Measurements from ENCODE around the gene RNF151.
"Not testable (repeated sequence)": the region's sequence is repeated elsewhere in the genome, so short reads cannot be mapped to it uniquely, and the experiment has no call there.

The RNF151 gene

DNA sequence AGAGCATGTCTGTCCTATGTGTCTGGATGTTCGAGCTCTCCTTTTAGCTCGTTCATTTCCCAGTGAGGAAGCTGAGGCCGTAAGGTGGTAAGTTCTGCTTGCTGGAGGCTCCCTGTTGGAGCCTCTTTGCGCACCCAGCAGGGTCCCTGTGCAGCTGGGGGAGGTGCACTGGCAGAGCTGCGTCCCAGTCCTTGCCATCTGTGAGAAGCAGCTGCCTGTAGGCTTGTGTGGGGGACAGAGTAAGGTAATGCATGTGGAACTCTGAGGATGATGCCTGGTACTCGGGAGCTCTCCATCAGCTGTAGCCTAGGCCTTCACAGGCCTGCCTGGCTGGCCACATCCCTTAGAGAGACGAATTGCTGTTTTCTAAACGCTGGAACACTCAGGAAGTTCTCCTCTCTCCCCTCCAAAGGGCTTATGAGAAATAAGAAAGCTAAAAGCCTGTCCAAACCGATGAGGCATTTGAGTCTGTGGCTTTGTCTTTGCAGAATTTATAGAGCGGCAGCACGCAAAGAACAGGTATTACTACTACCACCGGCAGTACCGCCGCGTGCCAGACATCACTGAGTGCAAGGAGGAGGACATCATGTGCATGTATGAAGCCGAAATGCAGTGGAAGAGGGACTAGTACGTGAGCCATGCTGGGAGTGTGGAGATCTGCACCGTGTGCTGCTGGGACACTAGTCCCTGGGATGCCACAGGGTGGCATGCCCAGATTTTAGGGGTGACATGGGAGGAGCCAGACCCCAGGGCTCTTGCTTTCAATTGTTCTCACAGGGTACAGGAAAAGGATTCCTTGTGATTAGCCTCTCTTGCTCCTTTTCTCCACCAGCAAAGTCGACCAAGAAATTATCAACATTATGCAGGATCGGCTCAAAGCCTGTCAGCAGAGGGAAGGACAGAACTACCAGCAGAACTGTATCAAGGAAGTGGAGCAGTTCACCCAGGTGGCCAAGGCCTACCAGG, 5.7 kb upstream of the RNF151 start:
- DNase-seq (ENCODE audit: low read depth): peak; percentile 74

DNA sequence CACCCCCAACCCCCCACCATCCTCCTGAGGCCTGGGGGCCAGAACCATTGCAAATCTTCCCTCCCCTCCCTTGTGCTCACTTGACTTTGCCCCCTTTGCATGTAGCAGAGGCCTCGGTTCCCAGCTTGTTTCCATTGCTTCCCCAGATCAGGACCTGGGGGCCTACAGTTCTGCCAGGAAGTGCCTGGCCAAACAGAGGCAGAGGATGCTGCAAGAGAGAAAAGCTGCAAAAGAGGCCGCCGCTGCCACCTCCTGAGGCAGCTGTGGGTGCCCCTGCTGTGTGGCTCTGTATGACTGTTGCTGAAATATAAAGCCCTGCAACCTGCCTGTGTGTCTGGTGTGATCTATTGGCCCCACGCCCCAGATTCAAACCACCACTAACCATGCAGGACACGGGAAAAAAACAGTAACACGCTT, 5.0 kb upstream of the RNF151 start:
- DNase-seq (ENCODE audit: low read depth): no peak

DNA sequence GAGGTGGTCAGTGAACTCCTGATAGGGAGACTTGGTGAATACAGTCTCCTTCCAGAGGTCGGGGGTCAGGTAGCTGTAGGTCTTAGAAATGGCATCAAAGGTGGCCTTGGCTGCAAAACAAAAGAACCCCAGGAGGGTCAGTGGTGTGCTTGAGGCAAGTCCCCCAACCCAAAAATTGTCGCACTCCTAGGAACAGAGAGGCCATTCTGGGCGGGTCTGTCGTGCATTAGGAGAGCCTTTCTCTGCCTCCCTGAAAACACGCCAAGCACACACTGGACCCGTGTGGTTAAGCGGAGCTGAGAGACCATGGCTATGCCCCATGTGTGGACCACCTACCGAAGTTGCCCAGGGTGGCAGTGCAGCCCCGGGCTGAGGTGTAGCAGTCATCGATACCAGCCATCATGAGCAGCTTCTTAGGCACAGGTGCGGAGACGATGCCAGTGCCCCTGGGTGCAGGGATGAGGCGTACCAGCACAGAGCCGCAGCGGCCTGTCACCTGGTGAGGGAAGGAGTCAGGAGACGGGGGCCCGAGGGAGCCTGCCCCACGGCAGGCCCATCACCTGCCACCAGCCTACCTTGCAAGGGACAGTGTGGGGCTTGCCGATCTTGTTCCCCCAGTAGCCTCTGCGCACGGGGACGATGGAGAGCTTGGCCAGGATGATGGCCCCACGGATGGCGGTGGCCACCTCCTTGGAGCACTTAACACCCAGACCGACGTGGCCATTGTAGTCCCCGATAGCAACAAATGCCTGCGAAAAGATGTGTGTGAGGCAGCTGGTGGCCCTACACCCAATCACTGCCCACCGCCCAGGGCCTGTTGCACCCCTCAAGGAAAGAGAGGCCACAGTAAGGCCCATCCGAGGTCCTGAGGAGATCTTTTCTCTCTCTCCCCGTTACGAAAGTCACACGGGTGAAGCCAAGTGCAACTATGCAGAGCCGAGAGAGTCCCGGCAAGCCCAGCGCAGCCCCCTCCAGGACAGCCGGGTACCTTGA, 4.2 kb upstream of the RNF151 start:
- not testable (repeated sequence) for DNase-seq (ENCODE audit: low read depth)

DNA sequence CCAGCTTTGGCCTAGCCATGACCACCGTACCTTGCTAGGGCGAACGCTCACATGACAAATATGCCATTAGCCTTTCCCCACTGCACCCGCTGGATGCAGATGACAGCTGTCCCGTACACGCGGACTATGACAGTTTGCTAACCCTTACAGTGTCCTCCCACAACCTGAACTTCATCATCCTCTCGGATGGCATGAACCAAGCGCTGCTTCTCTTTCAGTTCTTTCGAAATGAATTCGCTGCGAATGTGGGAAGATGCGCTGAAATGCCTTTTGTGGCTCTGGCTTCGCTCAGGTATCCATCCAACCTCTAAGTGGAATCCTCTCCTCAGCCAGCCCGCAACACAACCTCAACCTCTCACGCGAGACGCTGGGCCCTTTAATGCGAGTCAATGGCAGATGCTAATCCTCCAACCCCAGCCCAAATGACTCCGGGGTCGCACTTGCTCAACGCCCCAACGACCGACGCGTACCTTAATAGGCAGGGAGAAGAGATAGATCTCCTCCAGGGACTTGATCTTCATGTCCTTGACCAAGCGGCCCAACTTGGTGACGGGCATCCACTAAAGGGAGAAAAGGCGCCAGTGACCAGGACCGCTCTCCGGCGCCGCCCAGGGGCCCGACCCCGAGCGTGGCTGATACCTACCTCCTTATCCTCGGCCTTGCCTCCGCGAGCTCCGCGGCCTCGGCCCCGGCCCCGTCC, 2.7 kb upstream of the RNF151 start:
- peak; percentile 39 for DNase-seq (ENCODE audit: low read depth)

DNA sequence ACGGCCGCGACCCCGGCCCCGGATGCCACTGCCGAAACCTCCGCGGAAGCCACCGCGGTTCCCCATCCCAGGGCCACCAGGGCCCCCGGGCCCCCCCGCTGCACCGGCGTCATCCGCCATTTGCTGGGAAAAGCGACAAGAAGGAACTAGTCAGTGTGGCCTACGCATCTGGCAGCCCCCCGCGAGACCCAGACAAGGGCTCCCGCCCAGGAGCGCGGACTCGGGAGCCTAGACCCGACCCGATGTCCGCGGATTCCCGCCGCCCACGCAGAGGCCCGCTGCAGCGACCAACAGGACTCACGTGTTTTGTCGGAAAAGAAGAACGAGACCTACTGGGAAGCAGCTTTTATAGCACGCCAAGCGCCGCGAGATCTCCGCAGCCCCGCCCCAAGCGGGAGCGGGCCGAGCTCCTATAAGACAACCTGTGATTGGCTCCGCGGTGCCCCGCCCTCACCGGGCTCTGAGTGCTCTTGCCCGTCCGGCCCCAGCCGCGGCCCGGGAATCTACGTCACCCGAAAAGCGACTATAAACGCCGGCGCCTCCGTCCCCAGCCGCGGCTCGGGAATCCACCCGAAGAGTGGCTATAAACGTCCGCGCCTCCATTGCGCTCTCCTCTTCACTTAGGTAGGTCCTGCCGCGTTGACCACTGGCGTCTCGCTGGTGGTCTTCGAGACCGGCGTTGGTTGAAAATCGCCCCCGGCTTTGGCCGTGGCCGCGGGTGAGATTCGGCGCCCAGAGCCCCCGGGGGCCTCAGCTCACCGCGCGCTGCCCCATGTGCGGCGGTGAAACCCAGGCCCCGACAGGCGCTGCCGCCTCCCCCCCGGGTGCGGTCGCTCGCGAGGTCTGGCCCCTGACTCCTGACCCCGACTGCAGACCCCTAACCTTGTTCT, 1.9 kb upstream of the RNF151 start, which contains the start of gene RPS2:
Gene RPS2 (minus strand): TSS at position 321 of the 890 bp plus-strand sequence. CDS start 201 bp downstream, at position 120.
- DNase-seq (ENCODE audit: low read depth): peak; percentile 99

DNA sequence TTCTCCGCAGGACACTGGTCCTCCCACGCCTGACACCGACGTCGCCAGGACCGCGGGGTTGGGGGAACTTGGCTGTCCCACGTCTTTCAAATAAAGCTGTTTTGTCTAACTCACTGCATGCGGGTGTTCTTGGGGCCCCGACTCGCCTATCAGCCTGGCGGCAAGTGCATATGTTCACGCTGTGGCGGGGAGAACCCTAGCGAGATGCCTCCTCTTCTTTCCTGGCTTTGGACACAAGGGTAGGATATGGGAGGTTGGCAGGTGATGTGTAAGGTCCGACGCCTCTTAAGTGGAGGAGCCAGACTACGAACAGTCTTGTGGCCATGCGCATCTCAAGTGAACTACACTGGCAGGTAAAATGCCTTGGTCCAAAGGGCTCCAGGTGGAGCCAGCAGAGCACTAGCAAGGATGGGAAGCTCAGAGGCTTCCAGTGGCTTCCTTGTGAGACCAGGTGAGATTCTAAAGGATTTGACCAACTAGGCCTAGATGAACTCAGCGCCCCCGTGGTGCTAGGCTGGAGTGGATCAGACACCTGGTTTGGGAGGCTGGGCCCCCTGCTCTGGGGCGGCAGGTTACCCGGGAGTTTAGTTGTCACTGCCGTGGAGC, 1.2 kb upstream of the RNF151 start:
- DNase-seq (ENCODE audit: low read depth): no peak

DNA sequence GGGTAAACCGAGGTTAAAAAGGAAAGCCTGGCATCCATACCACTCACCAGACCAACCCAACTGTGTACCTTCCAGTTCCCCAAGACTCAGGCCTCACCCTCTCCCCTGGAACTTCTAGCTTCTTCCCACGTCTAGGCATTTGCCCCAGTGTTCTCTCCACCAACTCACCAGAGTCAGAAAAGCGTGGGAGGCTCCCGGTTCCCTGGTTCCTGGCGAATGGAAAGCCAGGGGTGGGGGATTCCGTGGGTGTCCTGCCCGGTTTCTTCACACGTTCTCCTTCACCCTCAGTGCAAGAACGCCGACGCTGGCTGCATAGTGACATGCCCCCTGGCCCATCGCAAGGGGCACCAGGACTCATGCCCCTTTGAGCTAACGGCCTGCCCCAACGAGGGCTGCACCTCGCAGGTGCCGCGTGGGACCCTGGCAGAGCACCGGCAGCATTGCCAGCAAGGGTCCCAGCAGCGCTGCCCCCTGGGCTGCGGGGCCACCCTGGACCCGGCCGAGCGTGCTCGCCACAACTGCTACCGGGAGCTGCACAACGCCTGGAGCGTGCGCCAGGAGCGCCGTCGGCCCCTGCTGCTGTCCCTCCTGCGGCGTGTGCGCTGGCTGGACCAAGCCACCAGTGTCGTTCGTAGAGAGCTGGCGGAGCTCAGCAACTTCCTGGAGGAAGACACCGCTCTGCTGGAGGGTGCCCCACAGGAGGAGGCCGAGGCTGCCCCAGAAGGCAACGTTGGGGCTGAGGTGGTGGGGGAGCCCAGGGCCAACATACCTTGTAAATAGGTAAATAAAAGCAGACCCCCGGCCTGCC, 1.7 kb downstream of the RNF151 start:
- DNase-seq (ENCODE audit: low read depth): no peak

DNA sequence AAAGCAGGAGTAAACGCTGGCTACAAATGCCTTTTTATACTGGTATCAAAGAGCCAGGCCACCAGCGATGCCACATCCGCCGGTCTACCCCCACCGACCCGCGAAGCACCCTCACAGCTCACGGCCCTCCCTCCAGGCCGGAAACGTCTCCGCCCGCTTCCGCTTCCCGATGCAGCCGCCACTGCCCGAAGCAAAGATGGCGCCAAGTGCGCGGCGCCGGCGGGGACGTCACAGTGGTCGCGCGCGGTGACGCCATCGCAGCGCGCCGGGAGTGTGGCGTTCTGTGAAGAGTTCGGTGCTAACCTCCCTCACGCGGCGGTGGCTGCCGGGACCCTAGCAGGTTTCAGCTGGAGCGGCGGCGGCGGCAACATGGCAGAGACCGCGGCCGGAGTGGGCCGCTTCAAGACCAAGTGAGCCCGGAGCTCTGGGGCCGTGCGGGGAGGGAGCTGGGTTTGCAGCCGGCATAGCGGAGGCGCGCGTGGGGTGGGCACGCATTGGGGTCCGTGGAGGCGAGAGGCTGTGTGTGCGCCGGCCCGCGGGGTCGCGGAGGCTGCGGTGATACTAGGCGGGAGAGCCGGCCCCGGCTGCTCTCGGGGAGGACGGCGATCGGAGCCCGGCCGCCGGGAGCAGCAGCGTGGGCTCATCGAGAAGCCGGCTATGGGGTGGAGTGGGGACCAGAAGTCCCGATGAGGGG, 5.3 kb downstream of the RNF151 start, which contains the start of gene TBL3:
Gene TBL3 (plus strand): TSS at position 258 of the 694 bp plus-strand sequence. CDS start 112 bp downstream, at position 370.
- DNase-seq (ENCODE audit: low read depth): peak; percentile 95

DNA sequence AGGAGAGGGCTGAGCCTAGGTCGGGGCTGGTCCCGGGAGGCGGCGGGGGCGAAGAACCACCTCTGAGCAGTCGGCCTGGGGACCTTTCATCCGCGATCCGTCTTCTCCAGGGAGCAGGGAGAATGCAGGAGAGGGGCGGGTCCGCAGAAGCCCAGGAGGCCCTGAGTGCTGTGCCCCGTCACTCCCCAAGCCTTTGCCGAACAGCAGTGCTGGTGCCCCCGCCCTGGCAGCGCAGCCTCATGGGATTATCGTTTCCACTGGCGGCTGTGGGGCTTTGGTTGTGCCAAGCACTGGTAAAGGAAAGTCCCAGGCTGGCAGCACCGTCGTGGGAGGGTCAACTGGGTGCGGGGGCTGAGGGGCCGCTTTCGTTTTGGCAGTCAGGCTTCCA, 5.8 kb downstream of the RNF151 start:
- DNase-seq (ENCODE audit: low read depth): peak; percentile 55

DNA sequence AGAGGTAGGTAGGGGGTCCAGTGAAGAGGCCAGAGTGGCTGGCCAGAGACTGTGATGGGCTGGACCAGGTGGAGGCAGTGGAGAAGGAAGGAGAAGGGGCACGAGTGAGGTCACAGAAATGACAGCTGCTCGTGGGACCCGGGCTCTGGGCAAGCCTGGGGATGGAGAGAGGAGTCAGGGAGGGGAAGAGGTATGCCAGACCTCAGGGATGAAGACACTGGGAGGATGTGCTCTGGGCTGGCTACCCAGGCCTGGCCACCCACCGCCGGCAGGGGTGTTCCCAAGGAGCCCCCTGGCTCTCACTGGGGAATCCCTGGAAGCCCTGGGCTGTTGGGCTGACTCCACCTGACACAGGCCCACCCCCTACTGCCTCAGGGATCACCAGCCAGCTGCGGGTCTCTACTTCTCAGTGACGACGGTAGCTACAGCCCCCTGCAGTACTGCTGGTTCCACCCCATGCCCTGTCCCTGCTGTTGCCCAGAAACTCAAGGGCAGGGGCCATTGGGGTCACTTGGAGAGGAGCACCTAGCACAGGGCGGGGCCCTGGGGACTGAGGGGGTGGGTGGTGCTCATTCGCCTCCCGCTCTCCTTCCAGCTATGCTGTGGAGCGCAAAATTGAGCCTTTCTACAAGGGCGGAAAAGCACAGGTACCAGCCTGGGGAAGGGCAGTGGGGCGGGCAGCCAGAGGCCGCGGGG, 7.0 kb downstream of the RNF151 start:
- no peak for DNase-seq (ENCODE audit: low read depth)

DNA sequence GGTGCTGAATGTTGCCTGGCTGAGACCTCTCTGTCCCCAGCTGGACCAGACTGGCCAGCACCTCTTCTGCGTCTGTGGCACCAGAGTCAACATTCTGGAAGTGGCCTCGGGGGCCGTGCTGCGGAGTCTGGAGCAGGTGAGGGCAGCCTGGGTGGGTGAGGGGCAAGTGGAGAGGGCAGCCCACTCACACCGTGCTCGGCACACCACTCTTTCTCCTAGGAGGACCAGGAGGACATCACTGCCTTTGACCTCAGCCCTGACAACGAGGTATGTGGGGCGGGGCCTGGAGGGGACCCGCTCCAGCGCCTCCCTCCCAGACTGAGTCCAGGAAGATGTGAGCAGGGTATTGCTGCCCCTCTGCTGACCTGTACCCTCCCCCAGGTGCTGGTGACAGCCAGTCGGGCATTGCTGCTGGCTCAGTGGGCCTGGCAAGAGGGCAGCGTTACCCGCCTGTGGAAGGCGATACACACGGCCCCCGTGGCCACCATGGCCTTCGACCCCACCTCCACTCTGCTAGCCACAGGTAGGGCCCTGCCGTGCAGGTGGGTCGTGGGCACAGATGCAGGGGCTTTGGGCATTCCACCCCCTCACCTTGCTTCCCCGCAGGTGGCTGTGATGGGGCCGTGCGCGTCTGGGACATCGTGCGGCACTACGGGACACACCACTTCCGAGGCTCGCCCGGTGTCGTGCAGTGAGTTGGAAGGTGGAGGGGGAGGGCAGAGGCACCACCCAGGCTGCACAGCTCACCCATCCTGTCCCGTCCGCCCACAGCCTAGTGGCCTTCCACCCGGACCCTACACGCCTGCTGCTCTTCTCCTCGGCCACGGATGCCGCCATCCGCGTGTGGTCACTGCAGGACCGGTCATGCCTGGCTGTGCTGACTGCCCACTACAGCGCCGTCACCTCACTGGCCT, 7.8 kb downstream of the RNF151 start:
- no peak for DNase-seq (ENCODE audit: low read depth)

DNA sequence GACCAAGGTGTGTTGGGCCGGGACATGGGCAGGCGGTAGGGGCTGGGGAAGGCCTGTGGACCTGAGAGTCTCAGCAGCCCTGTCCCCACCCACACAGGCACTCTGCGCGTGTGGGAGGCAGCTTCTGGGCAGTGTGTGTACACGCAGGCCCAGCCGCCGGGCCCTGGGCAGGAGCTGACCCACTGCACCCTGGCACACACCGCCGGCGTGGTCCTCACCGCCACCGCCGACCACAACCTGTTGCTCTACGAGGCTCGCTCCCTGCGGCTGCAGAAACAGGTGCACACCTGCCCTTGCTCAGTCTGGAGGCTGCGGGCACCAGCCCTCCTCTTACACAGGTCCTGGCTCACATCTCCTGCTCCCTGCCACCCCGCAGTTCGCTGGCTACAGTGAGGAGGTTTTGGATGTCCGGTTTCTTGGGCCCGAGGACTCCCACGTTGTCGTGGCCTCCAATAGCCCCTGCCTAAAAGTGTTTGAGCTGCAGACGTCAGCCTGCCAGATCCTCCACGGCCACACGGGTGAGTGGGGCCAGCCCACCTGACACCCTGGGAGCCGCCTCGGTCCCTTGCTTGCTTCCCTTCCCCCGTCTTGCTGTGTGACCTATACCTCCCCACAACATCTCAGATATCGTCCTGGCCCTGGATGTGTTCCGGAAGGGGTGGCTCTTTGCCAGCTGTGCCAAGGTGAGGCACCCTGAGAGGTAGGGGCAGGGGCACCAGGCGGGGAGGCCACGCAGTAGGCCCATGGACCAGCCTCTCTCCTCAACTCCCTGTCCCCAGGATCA, 9.0 kb downstream of the RNF151 start:
- no peak for DNase-seq (ENCODE audit: low read depth)

DNA sequence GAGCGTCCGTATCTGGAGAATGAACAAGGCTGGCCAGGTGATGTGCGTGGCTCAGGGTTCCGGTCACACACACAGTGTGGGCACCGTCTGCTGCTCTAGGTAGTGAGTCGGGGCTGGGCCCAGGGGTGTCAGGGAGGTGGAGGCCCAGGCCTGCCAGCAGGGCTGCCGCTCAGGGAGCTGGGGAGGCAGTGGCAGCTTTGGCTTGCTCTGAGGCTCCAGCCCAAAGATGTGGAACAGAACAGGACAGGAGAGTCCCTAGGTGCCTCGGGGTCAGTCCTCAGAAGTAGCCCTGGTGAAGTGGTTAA, 9.5 kb downstream of the RNF151 start:
- DNase-seq (ENCODE audit: low read depth): no peak

DNA sequence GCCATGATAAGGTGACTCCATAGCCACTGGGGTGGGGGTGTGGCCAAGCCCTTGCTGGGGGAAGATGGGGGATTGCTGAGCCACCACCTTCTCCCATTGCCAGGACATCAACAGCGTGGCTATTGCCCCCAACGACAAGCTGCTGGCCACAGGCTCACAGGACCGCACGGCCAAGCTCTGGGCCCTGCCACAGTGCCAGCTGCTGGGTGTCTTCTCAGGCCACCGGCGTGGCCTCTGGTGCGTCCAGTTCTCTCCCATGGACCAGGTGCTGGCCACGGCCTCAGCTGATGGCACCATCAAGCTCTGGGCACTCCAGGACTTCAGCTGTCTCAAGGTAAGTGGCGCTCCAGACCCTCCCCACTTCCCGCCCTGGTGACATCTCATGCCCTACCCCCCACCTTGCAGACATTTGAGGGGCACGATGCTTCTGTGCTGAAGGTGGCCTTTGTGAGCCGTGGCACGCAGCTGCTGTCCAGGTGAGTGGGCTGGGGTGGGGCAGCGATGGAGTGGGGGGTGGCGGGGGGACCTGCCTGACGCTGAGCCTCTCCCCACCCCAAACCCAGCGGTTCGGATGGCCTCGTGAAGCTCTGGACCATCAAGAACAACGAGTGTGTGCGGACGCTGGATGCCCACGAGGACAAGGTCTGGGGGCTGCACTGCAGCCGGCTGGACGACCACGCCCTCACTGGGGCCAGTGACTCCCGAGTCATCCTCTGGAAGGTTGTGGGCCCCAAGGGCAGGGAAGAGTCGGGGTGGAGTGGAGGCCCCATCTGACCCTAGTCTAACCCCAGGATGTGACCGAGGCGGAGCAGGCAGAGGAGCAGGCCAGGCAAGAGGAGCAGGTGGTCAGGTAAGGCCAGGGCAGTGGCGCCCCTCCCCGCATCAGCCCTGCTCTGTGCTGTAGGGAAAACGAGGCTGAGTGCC, 10.6 kb downstream of the RNF151 start:
- no peak for DNase-seq (ENCODE audit: low read depth)

DNA sequence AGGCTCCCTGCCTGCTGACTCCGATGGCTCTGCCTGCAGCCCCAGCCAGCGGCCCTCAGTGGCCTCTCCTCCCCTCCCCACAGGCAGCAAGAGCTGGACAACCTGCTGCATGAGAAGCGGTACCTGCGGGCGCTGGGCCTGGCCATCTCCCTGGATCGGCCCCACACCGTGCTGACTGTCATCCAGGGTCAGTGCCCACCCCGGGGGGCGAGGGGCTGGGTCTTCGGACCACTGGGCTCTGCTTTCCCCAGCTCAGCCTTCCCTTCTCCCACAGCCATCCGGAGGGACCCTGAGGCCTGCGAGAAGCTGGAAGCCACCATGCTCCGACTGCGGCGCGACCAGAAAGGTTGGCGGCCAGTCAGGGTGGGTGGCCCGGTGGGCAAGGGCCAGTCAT, 11.2 kb downstream of the RNF151 start:
- DNase-seq (ENCODE audit: low read depth): no peak
